WTC11 (cell line): ENCODE measurements around the gene ZNF689. TPM values are rescaled to one million over a fixed set of nuclear protein-coding genes. Genes with fewer than 3 reads are reported as not detected.

ENCODE experiments used
- ATAC-seq: fragments of 200-7000 bp; cut with Tn5 transposase; 2 replicates; pipeline ENCODE4 v1.10.0; 2021; ENCODE audit warnings: mild to moderate bottlenecking, moderate library complexity
- CTCF ChIA-PET: fragments of 300-600 bp; sonication (Branson Sonifier 250); formaldehyde crosslinking; loops from one replicate; lab custom pipeline; 2021; ENCODE audit warnings: antibody characterized with exemption; lab: Charles Lee
- POLR2A ChIA-PET: fragments of 350-600 bp; sonication (Branson Sonifier 250); formaldehyde crosslinking; loops from one replicate; lab custom pipeline; 2021; ENCODE audit warnings: antibody characterized with exemption; lab: Charles Lee
- DNase-seq: peaks from one replicate; pipeline ENCODE4 v3.0.0; 2021; ENCODE audit warnings: low spot score
- H3K27ac Mint-ChIP-seq: 2 replicates; pipeline ENCODE4 v1.8.0; 2021; ENCODE audit warnings: mixed read lengths
- H3K27me3 Mint-ChIP-seq: 2 replicates; pipeline ENCODE4 v1.8.0; 2021; ENCODE audit warnings: low read depth, mild to moderate bottlenecking, moderate library complexity, mixed read lengths
- H3K36me3 Mint-ChIP-seq: 2 replicates; pipeline ENCODE4 v1.8.0; 2021; ENCODE audit warnings: mixed read lengths
- H3K4me1 Mint-ChIP-seq: 2 replicates; pipeline ENCODE4 v1.8.0; 2022; ENCODE audit warnings: mixed read lengths
- H3K4me3 Mint-ChIP-seq: 2 replicates; pipeline ENCODE4 v1.8.0; 2021; ENCODE audit warnings: mild to moderate bottlenecking, moderate library complexity, mixed read lengths
- H3K9me3 Mint-ChIP-seq: 2 replicates; pipeline ENCODE4 v1.8.0; 2021; ENCODE audit warnings: mixed read lengths
- CBFB ChIP-seq: sonication (generic); formaldehyde crosslinking; IDR thresholded peaks from 2 replicates; pipeline ENCODE4 v1.8.1; 2022; ENCODE audit warnings: mild to moderate bottlenecking, low read depth, missing genetic modification reagents
- E2F5 ChIP-seq: sonication (generic); formaldehyde crosslinking; IDR thresholded peaks from 2 replicates; pipeline ENCODE4 v1.8.1; 2022; ENCODE audit warnings: mild to moderate bottlenecking, moderate library complexity, missing genetic modification reagents
- FOXK1 ChIP-seq: sonication (generic); formaldehyde crosslinking; IDR thresholded peaks from 2 replicates; pipeline ENCODE4 v1.8.0; 2022; ENCODE audit warnings: mild to moderate bottlenecking, moderate library complexity, missing genetic modification reagents
- MAX ChIP-seq: sonication (generic); formaldehyde crosslinking; IDR thresholded peaks from 2 replicates; pipeline ENCODE4 v1.8.0; 2022; ENCODE audit warnings: mild to moderate bottlenecking, missing genetic modification reagents
- NFE2L1 ChIP-seq: sonication (generic); formaldehyde crosslinking; IDR thresholded peaks from 2 replicates; pipeline ENCODE4 v1.8.1; 2023; ENCODE audit warnings: missing genetic modification reagents
- NFYB ChIP-seq: sonication (generic); formaldehyde crosslinking; conservative IDR thresholded peaks from 2 replicates; pipeline ENCODE4 v1.8.0; 2022; ENCODE audit warnings: low read depth, missing genetic modification reagents
- PRDM15 ChIP-seq: sonication (generic); formaldehyde crosslinking; IDR thresholded peaks from 2 replicates; pipeline ENCODE4 v1.8.0; 2022; ENCODE audit warnings: missing genetic modification reagents
- PREB ChIP-seq: sonication (generic); formaldehyde crosslinking; IDR thresholded peaks from 2 replicates; pipeline ENCODE4 v1.8.1; 2022; ENCODE audit warnings: mild to moderate bottlenecking, missing genetic modification reagents, moderate library complexity, borderline replicate concordance
- PRRX2 ChIP-seq: fragments of 250-450 bp; sonication (Bioruptor Pico); IDR thresholded peaks from 2 replicates; pipeline ENCODE4 v1.8.0; 2021; ENCODE audit warnings: mild to moderate bottlenecking
- RORB ChIP-seq: fragments of 250-450 bp; sonication (Bioruptor Pico); IDR thresholded peaks from 2 replicates; pipeline ENCODE4 v1.9.0; 2021; ENCODE audit warnings: mild to moderate bottlenecking
- SMAD3 ChIP-seq: sonication (generic); formaldehyde crosslinking; IDR thresholded peaks from 2 replicates; pipeline ENCODE4 v1.8.0; 2022; ENCODE audit warnings: missing genetic modification reagents, mild to moderate bottlenecking, borderline replicate concordance
- ZNF281 ChIP-seq: sonication (generic); formaldehyde crosslinking; IDR thresholded peaks from 2 replicates; pipeline ENCODE4 v1.8.0; 2023; ENCODE audit warnings: mild to moderate bottlenecking, missing genetic modification reagents
- ZNF671 ChIP-seq: fragments of 250-450 bp; sonication (Bioruptor Pico); IDR thresholded peaks from 2 replicates; pipeline ENCODE4 v1.8.0; 2021; ENCODE audit warnings: mild to moderate bottlenecking
- ZSCAN18 ChIP-seq: fragments of 250-450 bp; sonication (Bioruptor Pico); IDR thresholded peaks from 2 replicates; pipeline ENCODE4 v2.1.2; 2022; ENCODE audit warnings: mild to moderate bottlenecking, moderate library complexity
- total RNA-seq: library from RNA; stranded (reverse); gene quantifications from 3 replicates; pipeline ENCODE4 v1.2.3, GENCODE V29; 2021

ZNF689 gene
- total RNA-seq, 1 experiment from 2014 or later: 13.2 TPM

- TF ChIP-seq ZSCAN18: no peak
- TF ChIP-seq PREB: no peak
- TF ChIP-seq, all 79 proteins: peak for 0
Observed at GRCh38 chr16:30619638-30620037, 9.4 kb upstream of the ZNF689 start (continued).

- no peaks in the 10 kb centered on the region for H3K36me3 Mint-ChIP-seq
- no peak overlapping the region for H3K4me3 Mint-ChIP-seq
- ATAC-seq: no peak
- ChIA-PET POLR2A (interaction anchor here (0.6 kb wide), 1 partner anchor 122 kb away, joined by 3 read pairs; no protein-coding TSS in a partner anchor), CTCF (interaction anchor here (1.0 to 3.6 kb wide), 2 partner anchors 189 to 210 kb away, joined by 3 to 16 read pairs; partner anchors contain the start of gene DCTPP1)
- H3K27ac Mint-ChIP-seq: no peak overlapping the region
- no peak for TF ChIP-seq PRDM15 (CRISPR knock-in tag)
- TF ChIP-seq CBFB (CRISPR knock-in tag): no peak
- no peak for TF ChIP-seq MAX (CRISPR knock-in tag)
- TF ChIP-seq SMAD3 (CRISPR knock-in tag): no peak
- TF ChIP-seq PRRX2 (CRISPR knock-in tag): no peak
- TF ChIP-seq NFYB: no peak
- TF ChIP-seq E2F5 (CRISPR knock-in tag): no peak
- TF ChIP-seq FOXK1 (CRISPR knock-in tag): no peak
- no peak for TF ChIP-seq NFE2L1
- no peak for TF ChIP-seq RORB (CRISPR knock-in tag)
- TF ChIP-seq ZNF281: no peak
- TF ChIP-seq ZNF671 (CRISPR knock-in tag): no peak
- H3K27me3 Mint-ChIP-seq: peaks cover 46% of the 10 kb centered on the region
- DNase-seq: no peak
- 0 out of 2 replicates have a peak, but pooled peaks cover 3% of the 10 kb centered on the region for H3K4me1 Mint-ChIP-seq
- no peaks in the 10 kb centered on the region for H3K9me3 Mint-ChIP-seq
Observed at GRCh38 chr16:30619202-30619601, 9.0 kb upstream of the ZNF689 start.
